Measurements from ENCODE around the gene SAMD13. TPM values are rescaled to one million over a fixed set of nuclear protein-coding genes. Genes with fewer than 3 reads are reported as not detected.

SAMD13 gene
- total RNA-seq, 1 experiment from 2014 or later = 0.61 TPM

DNA sequence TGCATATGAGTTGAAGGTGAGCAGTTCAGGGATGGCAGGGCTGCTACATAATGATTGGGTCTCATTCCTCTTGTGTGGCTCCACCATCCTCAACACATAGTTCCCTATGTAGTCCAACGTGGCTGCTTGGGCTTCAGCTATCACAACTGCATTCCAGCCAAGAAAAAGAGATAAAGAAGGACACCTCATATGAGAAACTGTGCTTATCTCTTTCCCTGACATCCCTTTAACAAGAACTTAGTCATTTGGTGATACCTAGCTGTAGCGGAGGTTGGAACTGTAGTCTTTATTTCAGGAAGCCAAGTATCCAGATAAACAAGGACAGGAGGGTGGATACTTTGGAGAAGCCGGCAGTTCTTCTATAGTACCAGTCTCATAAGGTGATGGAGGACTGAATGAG is 54.0 kb downstream of the SAMD13 start:
- no peaks in the 10 kb centered on the region for H3K27me3 Mint-ChIP-seq (ENCODE audit: low read depth)
- H3K18ac ChIP-seq (ENCODE audit: insufficient read length, low read depth, low read length) = no peak overlapping the region
- no peak overlapping the region for H4K91ac ChIP-seq (ENCODE audit: insufficient read length, low read depth, low read length)
- no peak for DNase-seq
- no peak overlapping the region for H2BK20ac ChIP-seq (ENCODE audit: low read depth, low read length, poor library complexity, severe bottlenecking)
- H3K4me1 ChIP-seq (ENCODE audit: insufficient read depth, low read length) = no peaks in the 10 kb centered on the region
- H3K23me2 ChIP-seq (ENCODE audit: insufficient read length, low read depth, low read length, poor library complexity, severe bottlenecking) = no peaks in the 10 kb centered on the region
- no CpG with 5 or more reads among the region's 3 CpGs for WGBS (ENCODE audit: extremely low coverage, insufficient read length, low lambda C conversion rate)
- no peaks in the 10 kb centered on the region for H4K20me1 ChIP-seq (ENCODE audit: control insufficient read depth, insufficient read depth, insufficient read length)
- H3K27me3 ChIP-seq (ENCODE audit: insufficient read depth, low read length) = no peaks in the 10 kb centered on the region
- no peak overlapping the region for H3K27ac Mint-ChIP-seq
- no peak overlapping the region for H3K56ac ChIP-seq (ENCODE audit: insufficient read length, low read depth, low read length)
- H2BK15ac ChIP-seq (ENCODE audit: low read depth, low read length) = no peak overlapping the region
- no peak overlapping the region for H2AK5ac ChIP-seq (ENCODE audit: insufficient read length, low read length)
- H4K8ac ChIP-seq (replicated peaks; ENCODE audit: insufficient read length, low read depth, low read length) = no peak overlapping the region
- no peak overlapping the region for H4K5ac ChIP-seq (ENCODE audit: insufficient read length, low read depth, low read length)
- H3K4me1 Mint-ChIP-seq = peaks cover 3% of the 10 kb centered on the region in 2 experiments; a peak in 1 of 4 replicates
- no peak overlapping the region for H2BK5ac ChIP-seq (ENCODE audit: insufficient read length, low read length)
- TF ChIP-seq, protein P1, sequence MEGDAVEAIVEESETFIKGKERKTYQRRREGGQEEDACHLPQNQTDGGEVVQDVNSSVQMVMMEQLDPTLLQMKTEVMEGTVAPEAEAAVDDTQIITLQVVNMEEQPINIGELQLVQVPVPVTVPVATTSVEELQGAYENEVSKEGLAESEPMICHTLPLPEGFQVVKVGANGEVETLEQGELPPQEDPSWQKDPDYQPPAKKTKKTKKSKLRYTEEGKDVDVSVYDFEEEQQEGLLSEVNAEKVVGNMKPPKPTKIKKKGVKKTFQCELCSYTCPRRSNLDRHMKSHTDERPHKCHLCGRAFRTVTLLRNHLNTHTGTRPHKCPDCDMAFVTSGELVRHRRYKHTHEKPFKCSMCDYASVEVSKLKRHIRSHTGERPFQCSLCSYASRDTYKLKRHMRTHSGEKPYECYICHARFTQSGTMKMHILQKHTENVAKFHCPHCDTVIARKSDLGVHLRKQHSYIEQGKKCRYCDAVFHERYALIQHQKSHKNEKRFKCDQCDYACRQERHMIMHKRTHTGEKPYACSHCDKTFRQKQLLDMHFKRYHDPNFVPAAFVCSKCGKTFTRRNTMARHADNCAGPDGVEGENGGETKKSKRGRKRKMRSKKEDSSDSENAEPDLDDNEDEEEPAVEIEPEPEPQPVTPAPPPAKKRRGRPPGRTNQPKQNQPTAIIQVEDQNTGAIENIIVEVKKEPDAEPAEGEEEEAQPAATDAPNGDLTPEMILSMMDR (conservative IDR thresholded peaks at IDR 0.05) = no peak
- H3K14ac ChIP-seq (ENCODE audit: insufficient read depth, low read length) = no peak overlapping the region
- H3K9me3 Mint-ChIP-seq = no peaks in the 10 kb centered on the region
- H3K27ac ChIP-seq (ENCODE audit: insufficient read length, low read depth, low read length) = no peak overlapping the region
- H2AFZ ChIP-seq (ENCODE audit: low read length) = no peak overlapping the region
- no peaks in the 10 kb centered on the region for H3K79me2 ChIP-seq (ENCODE audit: insufficient read depth, low read length)
- H3K4me3 Mint-ChIP-seq = no peak overlapping the region
- H3K4me2 ChIP-seq (ENCODE audit: insufficient read depth, insufficient read length, low read length) = no peak overlapping the region
- no peak overlapping the region for H3K4ac ChIP-seq (ENCODE audit: low read depth, low read length)
- no peaks in the 10 kb centered on the region for H3K79me1 ChIP-seq (ENCODE audit: insufficient read depth, low read depth, low read length, poor library complexity, severe bottlenecking)
- H2BK120ac ChIP-seq (ENCODE audit: low read depth, low read length, poor library complexity, severe bottlenecking) = no peak overlapping the region
- H3T11ph ChIP-seq (ENCODE audit: low read length) = no peak overlapping the region
- H2BK12ac ChIP-seq (ENCODE audit: insufficient read length, low read depth, low read length) = no peak overlapping the region
- H3K9me3 ChIP-seq (ENCODE audit: control insufficient read depth, low read depth, low read length) = no peaks in the 10 kb centered on the region
- H3K9ac ChIP-seq (ENCODE audit: extremely low read depth, insufficient read length, low read length) = no peak overlapping the region
- no peaks in the 10 kb centered on the region for H3K36me3 Mint-ChIP-seq (ENCODE audit: insufficient read depth in 1 of 3, low read depth in 3 of 3)
- H3K23ac ChIP-seq (ENCODE audit: insufficient read length, low read depth, low read length) = no peak overlapping the region
